Neural cell (in vitro differentiated cells): ENCODE results near the gene HCN1.

Experiments
- EP300 ChIP-seq: fragments of 450-650 bp; conservative IDR thresholded peaks from 2 replicates; pipeline ENCODE4 v1.6.1; 2014; ENCODE audit warnings: antibody characterized with exemption, mild to moderate bottlenecking, moderate library complexity; ENCODE audit not compliant: poor library complexity, severe bottlenecking
- POLR2AphosphoS5 ChIP-seq: IDR thresholded peaks from 2 replicates; pipeline ENCODE4 v1.6.1; 2012
- RAD21 ChIP-seq: fragments of 450-650 bp; conservative IDR thresholded peaks from 2 replicates; pipeline ENCODE4 v1.6.1; 2014; ENCODE audit warnings: antibody characterized with exemption, mild to moderate bottlenecking, moderate library complexity
- SMC3 ChIP-seq: fragments of 450-650 bp; conservative IDR thresholded peaks from 2 replicates; pipeline ENCODE4 v1.6.1; 2014; ENCODE audit warnings: antibody characterized with exemption, mild to moderate bottlenecking, moderate library complexity; ENCODE audit not compliant: poor library complexity

- TF ChIP-seq SMC3 (no peak), RAD21 (no peak), POLR2AphosphoS5 (no peak), EP300 (no peak)
Measured at GRCh38 chr5:45697201-45697600, 1.0 kb upstream of the HCN1 start.
